HepG2 (cell line): ENCODE results near the gene TCTN2. TPM values are rescaled to one million over a fixed set of nuclear protein-coding genes. Genes with fewer than 3 reads are reported as not detected.

Experiments used
- ELF1 ChIP-seq: sonication (generic); formaldehyde crosslinking; IDR thresholded peaks from 2 replicates; pipeline ENCODE4 v1.4.0; 2020; ENCODE audit warnings: missing genetic modification reagents
- GATA4 ChIP-seq: sonication (generic); IDR thresholded peaks from 2 replicates; pipeline ENCODE4 v1.6.1; 2016; ENCODE audit warnings: antibody characterized with exemption, low read depth, borderline replicate concordance
- GATAD1 ChIP-seq: IDR thresholded peaks from 2 replicates; pipeline ENCODE4 v1.6.1; 2016; ENCODE audit warnings: missing genetic modification reagents, missing compliant biosample characterization
- ONECUT2 ChIP-seq: sonication (generic); formaldehyde crosslinking; IDR thresholded peaks from 2 replicates; pipeline ENCODE4 v1.4.0; 2020; ENCODE audit warnings: missing genetic modification reagents
- PPARG ChIP-seq: conservative IDR thresholded peaks from 2 replicates; pipeline ENCODE4 v1.6.1; 2016; ENCODE audit warnings: missing biosample characterization, missing genetic modification reagents
- SOX13 ChIP-seq, 3 experiments: fragments of 450-650 bp in 1 of 3; sonication (generic) in 1 of 3; formaldehyde crosslinking in 1 of 3; IDR thresholded peaks in 2 of 3; conservative IDR thresholded peaks in 1 of 3; 2 replicates each; pipeline versions ENCODE4 v1.5.0 to v1.6.1; 2016 to 2020; ENCODE audit warnings: antibody characterized with exemption in 1 of 3, mild to moderate bottlenecking in 1 of 3, missing compliant biosample characterization in 1 of 3, missing genetic modification reagents in 1 of 3, moderate library complexity in 1 of 3
- SRSF9 ChIP-seq: fragments of 200-400 bp; formaldehyde crosslinking; IDR thresholded peaks from 2 replicates; pipeline ENCODE4 v1.6.1; 2018; ENCODE audit warnings: borderline replicate concordance, mild to moderate bottlenecking, low read depth, low read length; ENCODE audit not compliant: insufficient read depth, poor library complexity, severe bottlenecking
- STAG1 ChIP-seq: sonication (generic); formaldehyde crosslinking; IDR thresholded peaks from 2 replicates; pipeline ENCODE4 v1.4.0; 2020; ENCODE audit warnings: missing genetic modification reagents
- STAT5B ChIP-seq: sonication (generic); formaldehyde crosslinking; IDR thresholded peaks from 2 replicates; pipeline ENCODE4 v1.4.0; 2020; ENCODE audit warnings: missing genetic modification reagents
- TCF12 ChIP-seq, 2 experiments: fragments of 450-650 bp in 1 of 2; sonication (generic) in 1 of 2; formaldehyde crosslinking in 1 of 2; IDR thresholded peaks; 2 replicates each; pipeline versions ENCODE4 v1.6.1 to v1.8.0; 2017 to 2022; ENCODE audit warnings: antibody characterized with exemption in 1 of 2, mild to moderate bottlenecking in 1 of 2, missing genetic modification reagents in 1 of 2, moderate library complexity in 1 of 2
- U2AF2 ChIP-seq: fragments of 200-400 bp; formaldehyde crosslinking; IDR thresholded peaks from 2 replicates; pipeline ENCODE4 v1.6.1; 2017; ENCODE audit warnings: low read depth, mild to moderate bottlenecking, low read length
- ZNF225 ChIP-seq: sonication (generic); formaldehyde crosslinking; IDR thresholded peaks from 2 replicates; pipeline ENCODE4 v1.4.0; 2020; ENCODE audit warnings: mild to moderate bottlenecking, missing genetic modification reagents
- ZNF354B ChIP-seq: sonication (generic); formaldehyde crosslinking; IDR thresholded peaks from 2 replicates; pipeline ENCODE4 v1.8.0; 2022; ENCODE audit warnings: mild to moderate bottlenecking, missing genetic modification reagents
- ZNF562 ChIP-seq: sonication (generic); formaldehyde crosslinking; IDR thresholded peaks from 2 replicates; pipeline ENCODE4 v1.8.0; 2022; ENCODE audit warnings: missing genetic modification reagents, borderline replicate concordance
- ZNF660 ChIP-seq: sonication (generic); formaldehyde crosslinking; IDR thresholded peaks from 2 replicates; pipeline ENCODE4 v1.5.1; 2020; ENCODE audit warnings: mild to moderate bottlenecking, low read depth, missing genetic modification reagents, borderline replicate concordance
- ZNF772 ChIP-seq: sonication (generic); formaldehyde crosslinking; IDR thresholded peaks from 2 replicates; pipeline ENCODE4 v1.5.0; 2020; ENCODE audit warnings: mild to moderate bottlenecking, missing genetic modification reagents
- ZNF773 ChIP-seq: sonication (generic); formaldehyde crosslinking; IDR thresholded peaks from 2 replicates; pipeline ENCODE4 v1.4.0; 2020; ENCODE audit warnings: missing genetic modification reagents, borderline replicate concordance
- polyA plus RNA-seq, 8 experiments: library from polyadenylated mRNA; depleted of rRNA in 3 of 8; stranded (reverse) in 7 of 8; unstranded in 1 of 8; fragments of >200 nt; fragmentation: Illumina TruSeq in 4 of 8; extraction: Trizol in 4 of 8; gene quantifications; 2 replicates each; pipeline versions ENCODE4 v1.2.1 to v1.2.3, GENCODE V29; 2011 to 2016; ENCODE audit warnings: low read depth in 4 of 8, missing spikeins in 1 of 8, mixed read lengths in 1 of 8; ENCODE audit not compliant: insufficient read depth in 1 of 8
- total RNA-seq, 5 experiments: library from RNA; depleted of rRNA; stranded (reverse); fragments of >200 nt; fragmentation: Illumina TruSeq; extraction: Trizol; gene quantifications; 2 replicates each; pipeline ENCODE4 v1.2.3, GENCODE V29; 2016; ENCODE audit warnings: low read depth in 1 of 5
- TF ChIP-seq, protein P1 (sequence below): sonication (generic); formaldehyde crosslinking; IDR thresholded peaks from 2 replicates; pipeline ENCODE4 v1.4.0; 2020; ENCODE audit warnings: missing genetic modification reagents
- TF ChIP-seq, protein P2 (sequence below): sonication (generic); formaldehyde crosslinking; IDR thresholded peaks from 2 replicates; pipeline ENCODE4 v1.5.0; 2020; ENCODE audit warnings: missing genetic modification reagents
- TF ChIP-seq, protein P3 (sequence below): sonication (generic); formaldehyde crosslinking; IDR thresholded peaks from 2 replicates; pipeline ENCODE4 v1.4.0; 2020; ENCODE audit warnings: missing genetic modification reagents, borderline replicate concordance
- TF ChIP-seq, protein P4 (sequence below): sonication (generic); formaldehyde crosslinking; IDR thresholded peaks from 2 replicates; pipeline ENCODE4 v1.4.0; 2020; ENCODE audit warnings: mild to moderate bottlenecking, missing genetic modification reagents
- TF ChIP-seq, protein P5 (sequence below): sonication (generic); IDR thresholded peaks from 2 replicates; pipeline ENCODE4 v1.6.1; 2016; ENCODE audit warnings: low read depth, borderline replicate concordance

The TCTN2 gene
- total and polyA plus RNA-seq, 2 of the 13 experiments (the other 11 are each of a cell fraction or from before 2014, with no cell fraction given), result 5.0 to 8.1 TPM

DNA sequence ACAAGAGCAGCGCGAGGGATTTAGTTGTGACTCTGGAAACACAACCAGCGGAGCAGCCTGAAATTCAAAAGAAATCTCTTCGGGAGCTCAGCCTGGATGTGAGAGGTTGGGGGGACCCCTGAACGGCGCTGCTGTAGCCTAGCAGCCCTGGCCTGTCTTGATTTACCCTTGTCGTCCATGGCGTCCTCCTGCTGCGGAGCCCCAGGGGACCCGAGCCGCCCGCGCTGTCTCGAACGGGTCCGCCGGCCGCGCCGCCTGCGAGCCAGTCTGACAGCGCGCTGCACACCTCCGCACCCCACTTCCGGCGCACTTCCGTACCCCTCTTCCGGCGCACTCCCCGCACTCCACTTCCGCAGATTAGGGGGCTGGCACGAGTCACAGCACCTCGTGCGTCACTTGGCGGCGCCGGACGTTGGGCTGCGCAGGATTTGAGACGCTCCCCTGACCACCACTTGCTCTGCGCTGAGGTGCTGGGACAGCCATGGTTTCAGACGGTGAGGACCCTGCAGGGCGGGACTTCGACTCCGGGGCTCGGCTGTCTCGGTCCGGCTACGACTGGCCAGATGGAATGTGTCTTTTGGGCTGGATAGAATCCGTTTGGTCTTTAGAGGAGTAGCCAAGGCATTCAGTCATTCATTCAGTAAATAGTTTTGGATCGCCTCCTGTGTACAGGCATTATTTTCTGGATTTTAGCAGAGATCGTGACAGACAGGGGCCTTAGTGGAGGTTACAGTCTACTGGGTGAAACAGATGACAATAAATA lies 37.4 kb upstream of the TCTN2 start, which contains the start of the genes EIF2B1 and GTF2H3 (continued):
- TF ChIP-seq GATAD1 (CRISPR knock-in tag) (peak; percentile 100), ZNF225 (CRISPR knock-in tag) (peak; percentile 72; the same call in 1 of the 2 replicates), STAT5B (CRISPR knock-in tag) (no peak), U2AF2 (no peak), TCF12 (IDR thresholded peaks at IDR 0.05) (no peak), TCF12 (CRISPR knock-in tag; IDR thresholded peaks at IDR 0.05) (no peak; the same call in 1 of the 2 replicates), ZNF773 (0 out of 2 replicates have a peak, but pooled peaks have one; percentile 51), SOX13 (IDR thresholded peaks at IDR 0.05) (no peak), SOX13 (CRISPR knock-in tag; conservative IDR thresholded peaks at IDR 0.05 in 1 of 2, IDR thresholded peaks at IDR 0.05 in 1 of 2) (peak in 1 of 2 experiments; percentile 27; a peak in 1 of 4 replicates), GATA4 (no peak; the same call in none of the 2 replicates), ELF1 (CRISPR knock-in tag) (peak; percentile 99), ZNF354B (CRISPR knock-in tag) (peak; percentile 43; the same call in 1 of the 2 replicates), PPARG (CRISPR knock-in tag) (0 out of 2 replicates have a peak, but pooled peaks have one; percentile 15), ZNF772 (CRISPR knock-in tag) (peak; percentile 74), SRSF9 (no peak), ZNF562 (CRISPR knock-in tag) (no peak), ONECUT2 (CRISPR knock-in tag) (0 out of 2 replicates have a peak, but pooled peaks have one; percentile 19), STAG1 (CRISPR knock-in tag) (peak; percentile 35), ZNF660 (no peak)
- TF ChIP-seq, protein P1, sequence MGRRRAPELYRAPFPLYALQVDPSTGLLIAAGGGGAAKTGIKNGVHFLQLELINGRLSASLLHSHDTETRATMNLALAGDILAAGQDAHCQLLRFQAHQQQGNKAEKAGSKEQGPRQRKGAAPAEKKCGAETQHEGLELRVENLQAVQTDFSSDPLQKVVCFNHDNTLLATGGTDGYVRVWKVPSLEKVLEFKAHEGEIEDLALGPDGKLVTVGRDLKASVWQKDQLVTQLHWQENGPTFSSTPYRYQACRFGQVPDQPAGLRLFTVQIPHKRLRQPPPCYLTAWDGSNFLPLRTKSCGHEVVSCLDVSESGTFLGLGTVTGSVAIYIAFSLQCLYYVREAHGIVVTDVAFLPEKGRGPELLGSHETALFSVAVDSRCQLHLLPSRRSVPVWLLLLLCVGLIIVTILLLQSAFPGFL (CRISPR knock-in tag), result no peak
- TF ChIP-seq, protein P2, sequence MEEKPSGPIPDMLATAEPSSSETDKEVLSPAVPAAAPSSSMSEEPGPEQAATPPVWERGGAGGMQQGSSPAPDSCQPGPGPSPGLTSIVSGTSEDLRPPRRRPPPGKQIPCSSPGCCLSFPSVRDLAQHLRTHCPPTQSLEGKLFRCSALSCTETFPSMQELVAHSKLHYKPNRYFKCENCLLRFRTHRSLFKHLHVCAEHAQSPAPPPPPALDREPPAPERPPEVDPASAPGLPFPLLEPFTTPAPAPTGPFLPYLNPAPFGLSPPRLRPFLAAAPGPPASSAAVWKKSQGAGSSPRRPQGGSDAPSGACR, result peak; percentile 97
- TF ChIP-seq, protein P3, sequence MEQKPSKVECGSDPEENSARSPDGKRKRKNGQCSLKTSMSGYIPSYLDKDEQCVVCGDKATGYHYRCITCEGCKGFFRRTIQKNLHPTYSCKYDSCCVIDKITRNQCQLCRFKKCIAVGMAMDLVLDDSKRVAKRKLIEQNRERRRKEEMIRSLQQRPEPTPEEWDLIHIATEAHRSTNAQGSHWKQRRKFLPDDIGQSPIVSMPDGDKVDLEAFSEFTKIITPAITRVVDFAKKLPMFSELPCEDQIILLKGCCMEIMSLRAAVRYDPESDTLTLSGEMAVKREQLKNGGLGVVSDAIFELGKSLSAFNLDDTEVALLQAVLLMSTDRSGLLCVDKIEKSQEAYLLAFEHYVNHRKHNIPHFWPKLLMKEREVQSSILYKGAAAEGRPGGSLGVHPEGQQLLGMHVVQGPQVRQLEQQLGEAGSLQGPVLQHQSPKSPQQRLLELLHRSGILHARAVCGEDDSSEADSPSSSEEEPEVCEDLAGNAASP (CRISPR knock-in tag), result peak; percentile 49; the same call in 1 of the 2 replicates
- TF ChIP-seq, protein P4, sequence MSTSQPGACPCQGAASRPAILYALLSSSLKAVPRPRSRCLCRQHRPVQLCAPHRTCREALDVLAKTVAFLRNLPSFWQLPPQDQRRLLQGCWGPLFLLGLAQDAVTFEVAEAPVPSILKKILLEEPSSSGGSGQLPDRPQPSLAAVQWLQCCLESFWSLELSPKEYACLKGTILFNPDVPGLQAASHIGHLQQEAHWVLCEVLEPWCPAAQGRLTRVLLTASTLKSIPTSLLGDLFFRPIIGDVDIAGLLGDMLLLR (CRISPR knock-in tag), result peak; percentile 91; the same call in 1 of the 2 replicates
- TF ChIP-seq, protein P5, sequence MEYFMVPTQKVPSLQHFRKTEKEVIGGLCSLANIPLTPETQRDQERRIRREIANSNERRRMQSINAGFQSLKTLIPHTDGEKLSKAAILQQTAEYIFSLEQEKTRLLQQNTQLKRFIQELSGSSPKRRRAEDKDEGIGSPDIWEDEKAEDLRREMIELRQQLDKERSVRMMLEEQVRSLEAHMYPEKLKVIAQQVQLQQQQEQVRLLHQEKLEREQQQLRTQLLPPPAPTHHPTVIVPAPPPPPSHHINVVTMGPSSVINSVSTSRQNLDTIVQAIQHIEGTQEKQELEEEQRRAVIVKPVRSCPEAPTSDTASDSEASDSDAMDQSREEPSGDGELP, result peak; percentile 25; the same call in 1 of the 2 replicates
